ENCODE results near the gene CCDC117.

DNA sequence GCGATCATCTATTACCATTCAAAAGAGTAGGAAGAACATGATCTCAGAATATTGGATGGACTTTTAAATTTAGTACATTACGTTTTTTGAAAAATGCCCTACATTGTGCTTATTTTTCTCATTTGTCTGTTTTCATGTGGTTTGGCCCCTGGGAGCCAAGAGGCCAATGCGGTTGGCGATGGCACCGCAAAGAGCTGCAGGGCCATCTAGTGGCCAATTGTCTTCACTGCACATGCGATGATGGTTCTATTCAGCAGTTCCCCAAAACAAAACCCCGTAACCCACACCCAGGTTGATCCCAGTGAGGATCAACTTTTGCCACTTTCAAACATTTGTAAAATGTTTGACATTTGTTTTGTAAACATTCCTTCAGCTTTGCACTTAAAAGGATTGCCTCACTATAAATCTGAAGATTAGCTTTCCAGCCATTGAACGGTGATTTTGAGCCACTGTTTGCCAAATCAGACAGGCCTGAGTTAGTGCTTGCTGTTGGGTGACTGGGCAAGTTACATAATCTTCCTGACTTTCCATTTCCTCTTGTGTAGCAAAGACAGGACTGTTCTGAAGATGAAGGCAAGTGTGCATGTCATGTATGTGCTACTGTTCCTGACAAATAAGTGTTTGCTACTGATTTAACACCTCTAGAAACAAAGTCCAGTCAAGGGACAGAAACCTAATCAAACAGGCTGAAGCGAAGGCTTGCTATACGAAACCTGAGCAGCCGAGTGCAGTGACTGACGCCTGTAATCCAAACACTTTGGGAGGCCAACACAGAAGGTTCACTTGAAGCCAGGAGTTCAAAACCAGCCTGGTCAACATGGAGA is 57.1 kb downstream of the CCDC117 start:
- TF ChIP-seq, protein P1, sequence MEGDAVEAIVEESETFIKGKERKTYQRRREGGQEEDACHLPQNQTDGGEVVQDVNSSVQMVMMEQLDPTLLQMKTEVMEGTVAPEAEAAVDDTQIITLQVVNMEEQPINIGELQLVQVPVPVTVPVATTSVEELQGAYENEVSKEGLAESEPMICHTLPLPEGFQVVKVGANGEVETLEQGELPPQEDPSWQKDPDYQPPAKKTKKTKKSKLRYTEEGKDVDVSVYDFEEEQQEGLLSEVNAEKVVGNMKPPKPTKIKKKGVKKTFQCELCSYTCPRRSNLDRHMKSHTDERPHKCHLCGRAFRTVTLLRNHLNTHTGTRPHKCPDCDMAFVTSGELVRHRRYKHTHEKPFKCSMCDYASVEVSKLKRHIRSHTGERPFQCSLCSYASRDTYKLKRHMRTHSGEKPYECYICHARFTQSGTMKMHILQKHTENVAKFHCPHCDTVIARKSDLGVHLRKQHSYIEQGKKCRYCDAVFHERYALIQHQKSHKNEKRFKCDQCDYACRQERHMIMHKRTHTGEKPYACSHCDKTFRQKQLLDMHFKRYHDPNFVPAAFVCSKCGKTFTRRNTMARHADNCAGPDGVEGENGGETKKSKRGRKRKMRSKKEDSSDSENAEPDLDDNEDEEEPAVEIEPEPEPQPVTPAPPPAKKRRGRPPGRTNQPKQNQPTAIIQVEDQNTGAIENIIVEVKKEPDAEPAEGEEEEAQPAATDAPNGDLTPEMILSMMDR (IDR thresholded peaks at IDR 0.05 in 4 of 5, conservative IDR thresholded peaks at IDR 0.05 in 1 of 5) = peak; percentile 92 to 98 (median 98)
- no peak for TF ChIP-seq POLR2A (IDR thresholded peaks at IDR 0.05)
